DOHH2 (cell line): ENCODE results near the gene PRSS22.

Experiments
- CTCF ChIP-seq: fragments of 200-600 bp; sonication (generic); IDR thresholded peaks from one replicate; pipeline ENCODE4 v1.5.1; 2014; ENCODE audit warnings: antibody characterized with exemption, mild to moderate bottlenecking, low read depth, low read length; ENCODE audit not compliant: poor library complexity, severe bottlenecking
- EZH2phosphoT487 ChIP-seq: fragments of 200-600 bp; sonication (generic); IDR thresholded peaks from 2 replicates; pipeline ENCODE4 v1.6.1; 2017; ENCODE audit warnings: borderline replicate concordance, mild to moderate bottlenecking, antibody characterized with exemption, low read length, moderate library complexity, mixed read lengths

GRCh38 chr16:2825049-2825742 lies 32.8 kb downstream of the PRSS22 start:
- TF ChIP-seq CTCF (no peak), EZH2phosphoT487 (no peak)
